GM12873 (cell line): ENCODE measurements around the gene MEX3D.

ENCODE experiments used
- CTCF ChIP-seq: IDR thresholded peaks from 2 replicates; pipeline ENCODE4 v1.5.1; 2012; ENCODE audit warnings: low read depth, mild to moderate bottlenecking, moderate library complexity, low read length, control low read depth; ENCODE audit not compliant: insufficient read depth; ENCODE audit errors: missing control alignments

The MEX3D gene

GRCh38 chr19:1540365-1540925 is 27.7 kb downstream of the MEX3D start:
- TF ChIP-seq CTCF: no peak

DNA sequence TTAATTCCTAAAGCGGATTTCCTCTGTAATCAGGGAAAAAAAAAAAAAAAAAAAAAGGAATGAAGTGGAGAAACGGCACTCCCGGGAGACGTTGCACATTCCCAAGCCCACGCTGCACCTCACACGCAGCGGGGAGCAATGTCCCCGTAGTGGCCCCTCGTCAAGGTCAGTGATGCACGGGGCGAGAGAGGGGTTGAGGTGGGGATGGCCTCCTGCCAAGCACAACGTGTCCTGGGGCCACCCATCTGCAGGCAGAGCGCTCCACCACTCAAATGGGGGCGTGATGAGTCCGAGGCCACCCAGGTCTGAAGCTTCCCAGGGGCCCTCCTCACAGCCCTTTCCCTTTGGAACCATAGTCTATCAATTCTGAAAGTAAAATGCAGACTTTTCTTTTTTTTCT is 29.1 kb downstream of the MEX3D start:
- no peak for TF ChIP-seq CTCF

DNA sequence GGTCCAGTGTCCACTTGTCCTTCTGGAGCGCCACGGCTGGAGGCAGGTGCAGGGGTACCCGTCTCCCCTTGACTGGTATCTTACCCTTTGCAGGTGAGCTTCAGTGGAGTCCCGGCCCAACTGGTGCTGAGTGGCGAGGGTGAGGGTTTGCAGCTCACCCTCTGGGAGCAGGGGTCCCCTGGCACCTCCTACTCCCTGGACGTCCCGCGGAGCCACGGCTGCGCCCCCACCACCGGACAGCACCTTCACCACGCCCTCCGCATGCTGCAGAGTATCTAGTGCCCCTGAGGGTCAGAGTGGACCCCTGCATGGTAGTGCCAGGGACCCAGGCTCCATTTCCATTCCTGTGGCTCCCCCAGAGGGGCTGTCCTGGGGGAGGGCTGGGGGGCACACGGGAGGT is 33.2 kb downstream of the MEX3D start:
- no peak for TF ChIP-seq CTCF

- TF ChIP-seq CTCF: no peak
Observed at GRCh38 chr19:1533510-1534150, 34.5 kb downstream of the MEX3D start.

GRCh38 chr19:1532003-1532402 is 36.1 kb downstream of the MEX3D start:
- TF ChIP-seq CTCF: no peak

- TF ChIP-seq CTCF: no peak
Observed at GRCh38 chr19:1531587-1531986, 36.5 kb downstream of the MEX3D start.

- no peak for TF ChIP-seq CTCF
Observed at GRCh38 chr19:1529430-1529816, 38.7 kb downstream of the MEX3D start.
